B cell (primary cell): ENCODE measurements around the gene TENM3. TPM values are rescaled to one million over a fixed set of nuclear protein-coding genes. Genes with fewer than 3 reads are reported as not detected.

Experiments used
- ATAC-seq: fragments of 200-7000 bp; cut with Tn5 transposase; one replicate; pipeline ENCODE4 v1.10.0; 2021; ENCODE audit warnings: low read depth, mild to moderate bottlenecking, moderate number of reproducible peaks, moderate library complexity
- CTCF ChIA-PET: fragments of 350-600 bp; sonication (Branson Sonifier 250); formaldehyde crosslinking; loops from one replicate; lab custom pipeline; 2021; ENCODE audit warnings: antibody characterized with exemption, inconsistent platforms; lab: Charles Lee
- POLR2A ChIA-PET: fragments of 350-600 bp; sonication (Branson Sonifier 250); formaldehyde crosslinking; loops from one replicate; lab custom pipeline; 2021; ENCODE audit warnings: antibody characterized with exemption; lab: Charles Lee
- DNase-seq: peaks from one replicate; pipeline ENCODE4 v3.0.0; 2013
- H2AFZ ChIP-seq: 2 replicates; pipeline ENCODE4 v1.6.1; 2012; ENCODE audit warnings: mild to moderate bottlenecking, low read depth, low read length; ENCODE audit not compliant: insufficient read depth, poor library complexity, severe bottlenecking
- H3K27ac ChIP-seq, 2 donors: 1 replicate in 1 of 2; 2 replicates in 1 of 2; pipeline ENCODE4 v1.5.1; 2012 to 2013; ENCODE audit warnings: low read length in 2 of 2, mild to moderate bottlenecking in 2 of 2, moderate library complexity in 1 of 2
- H3K27me3 ChIP-seq, 4 experiments: fragments of 200-600 bp in 1 of 4; sonication (generic) in 1 of 4; replicated peaks in 1 of 4; 1 replicate in 2 of 4; 2 replicates in 2 of 4; pipeline versions ENCODE4 v1.6.1 to v1.7.0; 2013 to 2016; ENCODE audit warnings: low read length in 3 of 4, mild to moderate bottlenecking in 2 of 4, mixed read lengths in 1 of 4, moderate library complexity in 1 of 4; ENCODE audit not compliant: insufficient read depth in 4 of 4, control insufficient read depth in 3 of 4; ENCODE audit errors: control extremely low read depth in 1 of 4
- H3K36me3 ChIP-seq, 2 experiments: replicated peaks in 1 of 2; 1 replicate in 1 of 2; 2 replicates in 1 of 2; pipeline versions ENCODE4 v1.6.1 to v1.7.1; 2013; ENCODE audit warnings: low read length in 1 of 2; ENCODE audit not compliant: insufficient read depth in 2 of 2, control insufficient read depth in 1 of 2; ENCODE audit errors: control extremely low read depth in 1 of 2, extremely low read depth in 1 of 2
- H3K4me1 ChIP-seq, 2 donors: fragments of 200-600 bp in 1 of 2; sonication (generic) in 1 of 2; 1 replicate in 1 of 2; 2 replicates in 1 of 2; pipeline versions ENCODE4 v1.5.1 to v1.6.1; 2013 to 2017; ENCODE audit warnings: low read length in 2 of 2; ENCODE audit not compliant: control insufficient read depth in 2 of 2, insufficient read depth in 2 of 2
- H3K4me2 ChIP-seq: replicated peaks from 2 replicates; pipeline ENCODE3; 2012; ENCODE audit warnings: mild to moderate bottlenecking, low read depth, low read length; ENCODE audit not compliant: poor library complexity, severe bottlenecking
- H3K4me3 ChIP-seq, 5 experiments: fragments of 200-600 bp in 1 of 5; sonication (generic) in 1 of 5; 1 replicate in 3 of 5; 2 replicates in 2 of 5; pipeline versions ENCODE4 v1.5.1 to v1.7.0; 2011 to 2016; ENCODE audit warnings: low read length in 4 of 5, mild to moderate bottlenecking in 4 of 5, low read depth in 2 of 5, control low read depth in 1 of 5, moderate library complexity in 1 of 5; ENCODE audit not compliant: insufficient read depth in 1 of 5; ENCODE audit errors: control extremely low read depth in 1 of 5, extremely low read depth in 1 of 5
- H3K79me2 ChIP-seq: fragments of 200-600 bp; sonication (generic); one replicate; pipeline ENCODE4 v1.6.0; 2016; ENCODE audit warnings: low read length; ENCODE audit not compliant: control insufficient read depth, insufficient read depth
- H3K9ac ChIP-seq: fragments of 200-600 bp; sonication (generic); 2 replicates; pipeline ENCODE4 v1.6.1; 2017; ENCODE audit warnings: mild to moderate bottlenecking, low read length, moderate library complexity
- H3K9me3 ChIP-seq, 3 donors: one replicate each; pipeline versions ENCODE4 v1.6.1 to v1.7.1; 2013; ENCODE audit warnings: low read length in 2 of 3; ENCODE audit not compliant: control insufficient read depth in 2 of 3, insufficient read depth in 1 of 3; ENCODE audit errors: control extremely low read depth in 1 of 3
- H4K20me1 ChIP-seq: 2 replicates; pipeline ENCODE4 v1.6.0; 2012; ENCODE audit warnings: mild to moderate bottlenecking, low read length; ENCODE audit not compliant: insufficient read depth, control insufficient read depth, poor library complexity, severe bottlenecking
- H3K27ac Mint-ChIP-seq: one replicate; pipeline ENCODE4 v1.8.0; 2021; ENCODE audit warnings: mixed read lengths
- H3K27me3 Mint-ChIP-seq: one replicate; pipeline ENCODE4 v1.8.0; 2021; ENCODE audit warnings: mixed read lengths
- H3K4me1 Mint-ChIP-seq: one replicate; pipeline ENCODE4 v1.8.0; 2021; ENCODE audit warnings: mixed read lengths
- H3K4me3 Mint-ChIP-seq: one replicate; pipeline ENCODE4 v1.8.0; 2021; ENCODE audit warnings: mixed read lengths
- H3K9me3 Mint-ChIP-seq: one replicate; pipeline ENCODE4 v1.8.0; 2022; ENCODE audit warnings: mixed read lengths; ENCODE audit not compliant: insufficient read depth
- EZH2 ChIP-seq: IDR thresholded peaks from 2 replicates; pipeline ENCODE4 v1.6.1; 2012; ENCODE audit warnings: borderline replicate concordance, low read depth, mild to moderate bottlenecking, moderate library complexity, low read length; ENCODE audit not compliant: insufficient read depth, poor library complexity, severe bottlenecking
- WGBS: methylation state at CpG from one replicate; pipeline ENCODE4 v1.1.5; 2013; ENCODE audit warnings: missing lambda C conversion rate; ENCODE audit not compliant: insufficient coverage; 5-methylcytosine and 5-hydroxymethylcytosine counted together
- intact Hi-C: fragments of 100-400 bp; cut with micrococcal nuclease; formaldehyde crosslinking; loops from one replicate; pipeline ENCODE4 v1.10.0; 2022
- polyA plus RNA-seq: library from polyadenylated mRNA; depleted of rRNA; stranded (reverse); fragments of >200 nt; gene quantifications from 2 replicates; pipeline ENCODE4 v1.2.3, GENCODE V29; 2012
- total RNA-seq, 2 donors: library from RNA; stranded (reverse); fragments of 120-200 nt in 1 of 2; gene quantifications; 1 replicate in 1 of 2; 2 replicates in 1 of 2; pipeline versions ENCODE4 v1.2.3 to v1.2.4, GENCODE V29; 2013 to 2022
- TF ChIP-seq, protein P1 (sequence below): fragments of 200-600 bp; IDR thresholded peaks from one replicate; pipeline ENCODE4 v1.8.0; 2022; ENCODE audit warnings: antibody characterized with exemption, mild to moderate bottlenecking

TENM3 gene
- total and polyA plus RNA-seq, 2 donors (not counting 1 experiment from before 2014, with no cell fraction given) = not detected

DNA sequence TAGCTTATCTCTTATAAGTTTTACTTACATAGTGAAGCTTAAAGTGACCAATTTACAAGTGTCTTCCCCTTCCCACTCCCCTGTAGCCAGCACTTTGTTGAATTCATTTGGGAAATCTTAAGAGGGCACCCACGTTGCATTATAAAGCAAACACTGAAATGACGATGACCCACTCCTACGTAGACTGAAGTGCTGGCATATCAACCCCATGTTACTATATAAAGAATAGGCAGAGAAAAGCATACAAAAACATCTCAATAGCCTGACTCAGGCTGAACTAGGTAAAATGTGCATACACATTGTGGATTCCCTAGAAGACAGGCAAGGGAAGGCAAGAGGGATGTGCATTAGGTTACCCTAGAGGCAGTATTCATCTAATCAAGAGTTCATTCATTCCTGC, 313.4 kb downstream of the TENM3 start:
- H3K27ac Mint-ChIP-seq = no peak overlapping the region
- H3K9ac ChIP-seq = no peak overlapping the region
- ChIA-PET CTCF (no interaction called here), POLR2A (no interaction called here)
- TF ChIP-seq EZH2 = no peak
- TF ChIP-seq, protein P1, sequence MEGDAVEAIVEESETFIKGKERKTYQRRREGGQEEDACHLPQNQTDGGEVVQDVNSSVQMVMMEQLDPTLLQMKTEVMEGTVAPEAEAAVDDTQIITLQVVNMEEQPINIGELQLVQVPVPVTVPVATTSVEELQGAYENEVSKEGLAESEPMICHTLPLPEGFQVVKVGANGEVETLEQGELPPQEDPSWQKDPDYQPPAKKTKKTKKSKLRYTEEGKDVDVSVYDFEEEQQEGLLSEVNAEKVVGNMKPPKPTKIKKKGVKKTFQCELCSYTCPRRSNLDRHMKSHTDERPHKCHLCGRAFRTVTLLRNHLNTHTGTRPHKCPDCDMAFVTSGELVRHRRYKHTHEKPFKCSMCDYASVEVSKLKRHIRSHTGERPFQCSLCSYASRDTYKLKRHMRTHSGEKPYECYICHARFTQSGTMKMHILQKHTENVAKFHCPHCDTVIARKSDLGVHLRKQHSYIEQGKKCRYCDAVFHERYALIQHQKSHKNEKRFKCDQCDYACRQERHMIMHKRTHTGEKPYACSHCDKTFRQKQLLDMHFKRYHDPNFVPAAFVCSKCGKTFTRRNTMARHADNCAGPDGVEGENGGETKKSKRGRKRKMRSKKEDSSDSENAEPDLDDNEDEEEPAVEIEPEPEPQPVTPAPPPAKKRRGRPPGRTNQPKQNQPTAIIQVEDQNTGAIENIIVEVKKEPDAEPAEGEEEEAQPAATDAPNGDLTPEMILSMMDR = no peak
- H3K4me1 Mint-ChIP-seq = no peaks in the 10 kb centered on the region
- H3K27ac ChIP-seq = no peak overlapping the region
- H3K4me1 ChIP-seq = no peaks in the 10 kb centered on the region
- H3K27me3 Mint-ChIP-seq = peaks cover 18% of the 10 kb centered on the region
- H4K20me1 ChIP-seq = no peaks in the 10 kb centered on the region
- H3K9me3 Mint-ChIP-seq = no peaks in the 10 kb centered on the region
- no peak for DNase-seq
- H3K4me3 Mint-ChIP-seq = no peak overlapping the region
- H3K4me2 ChIP-seq = no peak overlapping the region
- H2AFZ ChIP-seq = no peak overlapping the region
- no peaks in the 10 kb centered on the region for H3K79me2 ChIP-seq
- H3K36me3 ChIP-seq = no peaks in the 10 kb centered on the region
- H3K27me3 ChIP-seq = peaks cover 0 to 5% (median 0%) of the 10 kb centered on the region in 4 experiments
- WGBS = no CpG with 5 or more reads among the region's 3 CpGs
- peaks cover 0 to 1% (median 0%) of the 10 kb centered on the region in 3 donors for H3K9me3 ChIP-seq
- intact Hi-C loops = no loop called here
- no peak overlapping the region for H3K4me3 ChIP-seq
- ATAC-seq = no peak

DNA sequence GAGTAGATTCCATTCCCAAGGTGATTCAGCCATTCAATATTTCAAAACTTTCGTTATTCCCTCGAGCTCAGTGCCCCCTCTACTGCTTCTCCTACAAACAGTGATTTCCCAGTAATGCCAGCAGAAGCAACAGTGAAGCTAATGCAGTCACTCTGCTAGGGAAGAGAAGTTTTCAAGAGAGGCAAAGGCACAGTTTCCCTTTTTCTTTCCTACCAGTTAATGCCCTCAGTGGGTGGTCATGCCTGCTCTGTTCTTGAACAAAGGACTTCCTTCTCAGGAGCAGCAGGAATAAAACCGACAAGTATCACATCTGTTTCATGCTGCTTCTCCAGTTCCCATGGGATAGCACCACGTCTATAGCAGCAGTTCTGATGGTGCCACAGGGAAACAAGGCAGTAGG, 317.2 kb downstream of the TENM3 start:
- no peaks in the 10 kb centered on the region for H3K79me2 ChIP-seq
- Mint-ChIP-seq H3K27ac (no peak overlapping the region), H3K27me3 (peaks cover 17% of the 10 kb centered on the region), H3K9me3 (no peaks in the 10 kb centered on the region), H3K4me3 (no peak overlapping the region), H3K4me1 (no peaks in the 10 kb centered on the region)
- H3K4me1 ChIP-seq = no peaks in the 10 kb centered on the region
- no peaks in the 10 kb centered on the region for H3K36me3 ChIP-seq
- no peak overlapping the region for H3K27ac ChIP-seq
- ChIA-PET POLR2A (no interaction called here), CTCF (no interaction called here)
- TF ChIP-seq, protein P1 = no peak
- no peak for TF ChIP-seq EZH2
- H3K4me3 ChIP-seq = no peak overlapping the region
- H3K9me3 ChIP-seq = peaks cover 0 to 1% (median 0%) of the 10 kb centered on the region in 3 donors
- WGBS = 60% methylated on average over 1 of the region's 4 CpGs
- H3K4me2 ChIP-seq = no peak overlapping the region
- no peak for DNase-seq
- peaks cover 0 to 2% (median 0%) of the 10 kb centered on the region in 4 experiments for H3K27me3 ChIP-seq
- no peak overlapping the region for H3K9ac ChIP-seq
- intact Hi-C loops = no loop called here
- no peak overlapping the region for H2AFZ ChIP-seq
- H4K20me1 ChIP-seq = no peaks in the 10 kb centered on the region
- ATAC-seq = no peak
